ENCODE results near the gene GLB1L.

GLB1L gene

GRCh38 chr2:219221957-219222518 lies 23.2 kb downstream of the GLB1L start:
- no peak for DNase-seq (ENCODE audit: low read depth)
- no peak for TF ChIP-seq CTCF (conservative IDR thresholded peaks at IDR 0.05; ENCODE audit: low read depth, low read length)
- no peak overlapping the region for H3K4me3 ChIP-seq (ENCODE audit: low read length)

GRCh38 chr2:219220652-219221402 lies 24.4 kb downstream of the GLB1L start:
- H3K4me3 ChIP-seq (ENCODE audit: low read length), result no peak overlapping the region
- TF ChIP-seq CTCF (conservative IDR thresholded peaks at IDR 0.05; ENCODE audit: low read depth, low read length), result no peak
- no peak for DNase-seq (ENCODE audit: low read depth)

GRCh38 chr2:219219784-219220532 lies 25.3 kb downstream of the GLB1L start:
- TF ChIP-seq CTCF (conservative IDR thresholded peaks at IDR 0.05; ENCODE audit: low read depth, low read length), result no peak
- H3K4me3 ChIP-seq (ENCODE audit: low read length), result no peak overlapping the region
- no peak for DNase-seq (ENCODE audit: low read depth)

- peak; percentile 68 for DNase-seq (ENCODE audit: low read depth)
- TF ChIP-seq CTCF (conservative IDR thresholded peaks at IDR 0.05; ENCODE audit: low read depth, low read length), result no peak
- H3K4me3 ChIP-seq (ENCODE audit: low read length), result peak within 1 kb of the TSS; percentile 39
Observed at GRCh38 chr2:219218732-219219701, 26.2 kb downstream of the GLB1L start, which contains the start of gene ABCB6. TSS of gene ABCB6 (minus strand) at chr2:219218958. CDS start at chr2:219218673, 285 bp downstream.

DNA sequence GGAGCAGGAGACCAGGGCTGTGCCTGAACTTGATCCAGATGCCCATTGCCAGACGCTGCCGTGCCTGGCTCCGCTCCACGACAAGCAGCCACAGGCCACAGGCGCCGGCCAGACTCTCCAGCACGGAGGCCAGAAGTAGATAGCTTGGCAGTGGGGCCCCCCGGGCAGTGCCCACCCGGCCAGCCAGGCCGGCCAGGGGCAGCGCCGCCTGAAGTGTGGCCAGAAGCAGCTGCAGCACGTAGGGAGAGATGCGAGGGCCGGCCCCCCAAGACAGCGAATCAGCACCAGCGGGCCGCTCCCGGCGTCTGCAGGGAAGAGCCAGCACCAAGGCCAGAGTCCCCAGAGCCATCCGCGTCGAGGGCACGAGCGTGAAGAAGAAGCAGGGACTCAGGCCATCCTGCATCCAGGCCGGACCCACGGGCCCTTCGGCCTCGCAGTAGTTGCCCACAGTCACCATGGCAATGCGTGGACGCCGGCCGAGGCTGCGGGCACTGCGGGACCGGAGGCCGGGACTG lies 27.0 kb downstream of the GLB1L start:
- no peak for TF ChIP-seq CTCF (conservative IDR thresholded peaks at IDR 0.05; ENCODE audit: low read depth, low read length)
- peak overlapping the region; percentile 39 for H3K4me3 ChIP-seq (ENCODE audit: low read length)
- DNase-seq (ENCODE audit: low read depth), result peak; percentile 28

DNA sequence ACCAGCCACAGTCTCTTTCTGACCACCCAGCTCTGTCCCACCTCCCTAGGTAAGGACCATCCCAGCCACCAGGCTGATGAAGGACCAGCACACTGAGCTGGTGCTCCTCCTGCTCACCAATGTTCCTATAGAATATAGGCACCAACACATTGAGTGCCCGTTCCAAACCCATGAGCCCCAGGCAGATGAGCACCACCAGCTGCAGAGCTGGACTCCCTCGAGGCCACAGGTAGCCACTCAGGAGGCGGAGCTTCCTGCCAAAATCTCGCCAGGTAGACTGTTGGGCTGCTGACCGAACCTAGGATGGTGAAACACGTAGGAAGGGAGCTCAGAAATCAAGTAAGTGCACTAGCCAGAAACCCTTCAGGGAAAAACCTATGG lies 28.7 kb downstream of the GLB1L start:
- H3K4me3 ChIP-seq (ENCODE audit: low read length), result no peak overlapping the region
- no peak for DNase-seq (ENCODE audit: low read depth)
- TF ChIP-seq CTCF (conservative IDR thresholded peaks at IDR 0.05; ENCODE audit: low read depth, low read length), result no peak
